CD4-positive, alpha-beta memory T cell (primary cell): ENCODE results near the gene GIT2. TPM values are rescaled to one million over a fixed set of nuclear protein-coding genes. Genes with fewer than 3 reads are reported as not detected.

Source experiments
- CTCF ChIA-PET: fragments of 350-600 bp; sonication (Branson Sonifier 250); formaldehyde crosslinking; loops from one replicate; lab custom pipeline; 2021; ENCODE audit warnings: inconsistent platforms; ENCODE audit not compliant: partially characterized antibody; lab: Charles Lee
- POLR2A ChIA-PET: fragments of 350-600 bp; sonication (Branson Sonifier 250); formaldehyde crosslinking; loops from one replicate; lab custom pipeline; 2021; ENCODE audit not compliant: partially characterized antibody; lab: Charles Lee
- DNase-seq, 5 donors: peaks; one replicate each; pipeline versions ENCODE4 v3.0.0 to v3.0.0-alpha.2; 2020 to 2022; ENCODE audit warnings: mixed read lengths in 1 of 5
- H3K27ac ChIP-seq: one replicate; pipeline ENCODE4 v1.7.0; 2013; ENCODE audit warnings: low read depth, low read length
- H3K27me3 ChIP-seq: 2 replicates; pipeline ENCODE4 v1.7.0; 2013; ENCODE audit warnings: mild to moderate bottlenecking, low read length, moderate library complexity; ENCODE audit not compliant: insufficient read depth
- H3K36me3 ChIP-seq: 2 replicates; pipeline ENCODE4 v1.7.0; 2013; ENCODE audit warnings: mild to moderate bottlenecking, low read length, moderate library complexity; ENCODE audit not compliant: insufficient read depth
- H3K4me1 ChIP-seq: 2 replicates; pipeline ENCODE4 v1.7.0; 2013; ENCODE audit warnings: mild to moderate bottlenecking, low read length, moderate library complexity; ENCODE audit not compliant: insufficient read depth
- H3K4me3 ChIP-seq, 2 donors: one replicate each; pipeline ENCODE4 v1.7.0; 2013; ENCODE audit warnings: low read length in 2 of 2, mild to moderate bottlenecking in 1 of 2
- H3K9me3 ChIP-seq, 2 donors: one replicate each; pipeline ENCODE4 v1.7.0; 2013; ENCODE audit warnings: low read length in 2 of 2, control low read depth in 1 of 2; ENCODE audit not compliant: control insufficient read depth in 1 of 2
- H3K27ac Mint-ChIP-seq, 7 donors: one replicate each; pipeline ENCODE4 v1.8.0; 2020 to 2021; ENCODE audit warnings: mixed read lengths in 7 of 7, mild to moderate bottlenecking in 6 of 7, inconsistent platforms in 3 of 7, moderate library complexity in 3 of 7
- H3K27me3 Mint-ChIP-seq, 2 donors: one replicate each; pipeline ENCODE4 v1.8.0; 2020 to 2021; ENCODE audit warnings: mixed read lengths in 2 of 2
- H3K36me3 Mint-ChIP-seq, 2 donors: one replicate each; pipeline ENCODE4 v1.8.0; 2020 to 2021; ENCODE audit warnings: mixed read lengths in 2 of 2, inconsistent platforms in 1 of 2, mild to moderate bottlenecking in 1 of 2
- H3K4me1 Mint-ChIP-seq, 4 donors: one replicate each; pipeline ENCODE4 v1.8.0; 2020 to 2021; ENCODE audit warnings: mixed read lengths in 4 of 4, mild to moderate bottlenecking in 1 of 4
- H3K4me3 Mint-ChIP-seq, 8 donors: one replicate each; pipeline ENCODE4 v1.8.0; 2020 to 2021; ENCODE audit warnings: mixed read lengths in 8 of 8, mild to moderate bottlenecking in 7 of 8, moderate library complexity in 6 of 8, inconsistent platforms in 3 of 8
- H3K9me3 Mint-ChIP-seq, 8 donors: one replicate each; pipeline ENCODE4 v1.8.0; 2020 to 2021; ENCODE audit warnings: mixed read lengths in 8 of 8, mild to moderate bottlenecking in 5 of 8, inconsistent platforms in 3 of 8, moderate library complexity in 1 of 8
- intact Hi-C: fragments of 100-400 bp; cut with micrococcal nuclease; formaldehyde crosslinking; loops from one replicate; pipeline ENCODE4 v1.15.1; 2023
- polyA plus RNA-seq, 2 donors: library from polyadenylated mRNA; unstranded; fragments of 300-500 nt; fragmentation: Illumina TruSeq; gene quantifications; one replicate each; pipeline ENCODE4 v1.2.3, GENCODE V29; 2021
- total RNA-seq, 2 experiments: library from RNA; stranded (reverse); gene quantifications; one replicate each; pipeline ENCODE4 v1.2.3, GENCODE V29; 2021

The GIT2 gene
- total and polyA plus RNA-seq, 4 experiments from 2014 or later: 83.1 to 149 (median 118) TPM

DNA sequence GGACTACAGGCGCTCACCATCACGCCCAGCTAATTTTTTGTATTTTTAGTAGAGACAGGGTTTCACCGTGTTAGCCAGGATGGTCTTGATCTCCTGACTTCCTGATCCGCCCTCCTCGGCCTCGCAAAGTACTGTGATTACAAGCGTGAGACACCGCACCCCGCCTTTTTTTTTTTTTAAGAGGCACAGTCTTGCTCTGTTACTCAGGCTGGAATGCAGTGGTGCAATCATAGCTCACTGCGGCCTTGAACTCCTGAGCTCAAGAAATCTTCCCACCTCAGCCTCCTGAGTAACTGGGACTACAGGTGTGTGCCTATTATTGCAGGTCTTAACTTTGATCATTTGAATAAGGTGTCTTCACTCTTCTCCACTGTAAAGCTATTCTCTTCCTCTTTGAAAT lies 110.6 kb downstream of the GIT2 start:
- CTCF ChIA-PET: interaction anchor here (0.7 to 6.2 kb wide), 5 partner anchors 13 to 81 kb away, joined by 3 to 29 read pairs (median 4); no protein-coding TSS in a partner anchor

DNA sequence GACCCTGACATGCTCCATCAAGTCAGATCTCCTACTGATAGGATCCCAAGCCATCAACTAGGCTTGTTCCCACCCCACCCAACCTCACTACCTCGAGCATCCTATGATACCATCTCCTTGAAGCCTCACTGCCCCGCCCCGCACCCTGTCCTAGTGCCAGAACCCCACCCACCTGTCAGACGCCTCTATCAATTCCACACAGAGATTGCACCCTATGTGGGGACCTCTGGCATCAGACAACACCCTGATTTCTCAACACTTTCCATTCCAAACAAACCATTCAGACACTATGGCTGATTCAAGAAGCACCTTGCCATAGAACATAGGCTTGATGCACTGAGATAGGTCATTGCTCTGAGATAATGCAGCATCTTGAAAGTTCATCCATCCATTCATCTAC lies 112.7 kb downstream of the GIT2 start:
- CTCF ChIA-PET: interaction anchor here (6.2 kb wide), 1 partner anchor 79 kb away, joined by 29 read pairs; no protein-coding TSS in a partner anchor
- Mint-ChIP-seq H3K4me1 (peaks cover 30 to 39% (median 35%) of the 10 kb centered on the region in 4 donors), H3K4me3 (no peak overlapping the region), H3K27ac (peak overlapping the region in 2 of 7 donors; percentile 15 to 34), H3K27me3 (peaks cover 0 to 2% of the 10 kb centered on the region in 2 donors), H3K36me3 (peaks cover 0 to 4% of the 10 kb centered on the region in 2 donors), H3K9me3 (peaks cover 0 to 2% (median 0%) of the 10 kb centered on the region in 8 donors)
- Histone ChIP-seq H3K4me3 (no peak overlapping the region), H3K4me1 (peaks cover 34% of the 10 kb centered on the region), H3K27me3 (no peaks in the 10 kb centered on the region), H3K36me3 (no peaks in the 10 kb centered on the region), H3K27ac (no peak overlapping the region), H3K9me3 (no peaks in the 10 kb centered on the region)
- intact Hi-C loops: loop anchor here (5.0 kb wide), 1 partner anchor 114 kb away; the partner anchor contains the start of genes ANKRD13A and GIT2
- POLR2A ChIA-PET: no interaction called here
- no peak for DNase-seq

More for the DNA sequence above, 110.6 kb downstream of the GIT2 start:
- POLR2A ChIA-PET: interaction anchor here (4.2 kb wide), 1 partner anchor 14 kb away, joined by 55 read pairs; the partner anchor contains the start of gene TCHP
- Histone ChIP-seq H3K4me3 (no peak overlapping the region), H3K9me3 (no peaks in the 10 kb centered on the region), H3K27me3 (no peaks in the 10 kb centered on the region), H3K4me1 (peaks cover 34% of the 10 kb centered on the region), H3K36me3 (no peaks in the 10 kb centered on the region), H3K27ac (no peak overlapping the region)
- intact Hi-C loops: no loop called here
- Mint-ChIP-seq H3K4me3 (no peak overlapping the region), H3K4me1 (peaks cover 25 to 38% (median 31%) of the 10 kb centered on the region in 4 donors), H3K9me3 (peaks cover 0 to 2% (median 0%) of the 10 kb centered on the region in 8 donors), H3K27me3 (peaks cover 0 to 2% of the 10 kb centered on the region in 2 donors), H3K27ac (no peak overlapping the region), H3K36me3 (no peaks in the 10 kb centered on the region)
- no peak for DNase-seq

DNA sequence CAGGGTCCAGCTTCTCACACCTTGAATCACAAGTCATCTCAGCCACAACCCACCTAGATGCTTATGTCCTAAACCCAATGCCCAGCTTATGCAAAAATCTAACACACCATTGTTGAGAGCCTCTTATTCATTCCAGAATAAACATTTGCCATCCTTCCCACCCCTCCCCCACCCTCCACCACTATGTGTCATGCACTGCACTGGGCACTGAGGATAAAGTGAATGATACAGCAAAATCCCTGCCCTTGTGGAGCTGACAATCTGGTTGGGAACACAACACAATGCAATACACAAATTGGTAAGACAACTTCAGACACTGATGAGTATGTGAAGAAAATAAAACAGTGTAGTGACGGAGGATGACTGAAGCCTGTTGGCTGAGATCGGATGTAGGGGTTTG lies 114.4 kb downstream of the GIT2 start:
- intact Hi-C loops: loop anchor here (2.0 to 5.0 kb wide), 4 partner anchors 19 to 449 kb away; partner anchors contain the start of genes ANKRD13A, ATP2A2, GIT2 and TCHP
- H3K4me3 ChIP-seq: no peak overlapping the region
- H3K36me3 ChIP-seq: no peaks in the 10 kb centered on the region
- H3K9me3 ChIP-seq: no peaks in the 10 kb centered on the region
- H3K36me3 Mint-ChIP-seq: peaks cover 0 to 4% of the 10 kb centered on the region in 2 donors
- peaks cover 24 to 43% (median 34%) of the 10 kb centered on the region in 4 donors for H3K4me1 Mint-ChIP-seq
- H3K27me3 ChIP-seq: no peaks in the 10 kb centered on the region
- H3K9me3 Mint-ChIP-seq: peaks cover 0 to 2% (median 0%) of the 10 kb centered on the region in 8 donors
- peak overlapping the region in 3 of 7 donors; percentile 93 to 98 (median 97) for H3K27ac Mint-ChIP-seq
- H3K27me3 Mint-ChIP-seq: peaks cover 0 to 2% of the 10 kb centered on the region in 2 donors
- H3K4me1 ChIP-seq: peaks cover 30% of the 10 kb centered on the region
- H3K27ac ChIP-seq: no peak overlapping the region
- CTCF ChIA-PET: interaction anchor here (0.9 to 6.2 kb wide), 5 partner anchors 11 to 77 kb away, joined by 3 to 29 read pairs (median 10); no protein-coding TSS in a partner anchor
- H3K4me3 Mint-ChIP-seq: peak overlapping the region in 6 of 8 donors; percentile 10 to 88 (median 50)
- POLR2A ChIA-PET: interaction anchor here (2.9 kb wide), 1 partner anchor 19 kb away, joined by 16 read pairs; the partner anchor contains the start of gene TCHP
- no peak for DNase-seq

DNA sequence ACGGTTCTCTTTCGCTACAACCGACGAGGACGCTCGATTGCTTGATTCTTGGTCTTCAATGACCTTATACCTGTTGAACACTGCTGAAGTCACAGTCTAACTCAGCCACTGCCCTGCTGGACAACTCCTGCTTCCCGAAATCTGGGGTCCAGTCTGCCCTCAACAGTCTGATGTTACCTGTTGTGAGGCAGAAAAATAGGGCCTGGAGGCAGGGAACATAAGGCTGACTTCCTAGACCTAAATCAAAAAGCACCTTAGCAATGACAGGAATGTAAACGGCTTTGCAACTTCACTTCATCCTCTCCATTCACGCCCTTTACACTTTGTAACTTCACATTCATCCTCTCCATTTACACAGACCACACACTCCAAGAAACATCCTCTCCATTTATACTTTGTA lies 115.2 kb downstream of the GIT2 start:
- Mint-ChIP-seq H3K27me3 (peaks cover 0 to 2% of the 10 kb centered on the region in 2 donors), H3K4me1 (peaks cover 25 to 50% (median 38%) of the 10 kb centered on the region in 4 donors), H3K9me3 (peaks cover 0 to 2% (median 0%) of the 10 kb centered on the region in 8 donors), H3K27ac (peak overlapping the region; percentile 78 to 98 (median 93)), H3K36me3 (peaks cover 0 to 4% of the 10 kb centered on the region in 2 donors), H3K4me3 (peak overlapping the region; percentile 84 to 98 (median 89))
- Histone ChIP-seq H3K9me3 (no peaks in the 10 kb centered on the region), H3K36me3 (no peaks in the 10 kb centered on the region), H3K27me3 (no peaks in the 10 kb centered on the region), H3K27ac (peak overlapping the region; percentile 67), H3K4me1 (peaks cover 35% of the 10 kb centered on the region), H3K4me3 (peak overlapping the region; percentile 36 to 55)
- ChIA-PET POLR2A (interaction anchor here (0.8 to 2.9 kb wide), 3 partner anchors 8 to 76 kb away, joined by 3 to 16 read pairs (median 4); partner anchors contain the start of gene TCHP), CTCF (interaction anchor here (0.7 to 6.2 kb wide), 5 partner anchors 28 to 85 kb away, joined by 3 to 29 read pairs (median 10); no protein-coding TSS in a partner anchor)
- no peak for DNase-seq
- intact Hi-C loops: loop anchor here (1.0 to 5.0 kb wide), 8 partner anchors 20 to 448 kb away; partner anchors contain the start of genes ANKRD13A, ATP2A2, FAM222A and GIT2

DNA sequence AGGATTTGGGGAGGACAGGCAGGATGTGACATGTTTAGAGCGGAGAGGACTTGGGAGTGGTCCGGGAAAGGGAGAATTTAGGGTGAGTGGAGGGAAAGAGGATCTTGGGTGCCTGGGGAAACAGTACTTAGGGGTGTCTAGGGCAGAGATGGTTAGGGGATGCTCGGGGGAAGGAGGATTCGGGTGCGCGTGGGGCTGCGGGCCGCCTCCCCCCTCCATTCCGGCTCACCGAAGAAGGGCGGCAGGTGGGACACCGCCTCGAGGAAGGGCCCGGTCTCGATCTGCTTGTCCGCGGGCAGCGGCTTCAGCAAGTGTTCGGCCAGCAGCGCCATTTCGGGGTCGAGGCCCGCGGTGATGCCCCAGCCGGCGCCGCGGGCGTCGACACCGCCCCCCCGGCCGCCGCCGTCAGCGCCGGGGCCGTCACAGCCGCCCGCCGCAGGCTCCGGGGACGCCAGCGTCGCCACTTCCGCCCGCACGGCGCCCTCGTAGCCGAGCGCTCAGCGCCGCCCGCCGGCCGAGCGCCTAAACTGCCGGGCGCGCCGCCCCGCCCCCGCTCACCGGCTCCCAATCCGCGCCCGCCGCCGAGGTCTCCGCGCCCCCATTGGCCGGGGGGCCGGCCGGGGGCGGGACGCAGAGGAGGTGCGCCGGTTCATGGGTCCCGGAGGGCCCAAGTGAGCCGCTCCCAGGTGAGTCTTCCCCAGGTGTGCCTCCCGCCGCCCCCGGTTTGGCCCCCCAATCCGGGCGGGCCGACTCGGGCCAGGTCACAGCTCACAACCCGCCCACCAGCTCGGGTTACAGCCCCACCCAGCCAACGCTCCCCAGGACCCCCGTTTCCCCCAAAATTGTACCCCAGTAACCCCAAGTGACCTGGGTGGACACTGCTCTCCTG lies 115.9 kb downstream of the GIT2 start, which contains the start of gene GLTP:
Gene GLTP, minus strand, starts transcription at position 499 of the 889 bp plus-strand sequence. Its CDS starts 167 bp downstream, at position 332.
- intact Hi-C loops: loop anchor here (1.0 to 5.0 kb wide), 8 partner anchors 21 to 447 kb away; partner anchors contain the start of genes ANKRD13A, ATP2A2, FAM222A and GIT2
- peak within 1 kb of the TSS; percentile 82 to 97 for H3K4me3 ChIP-seq
- peaks cover 0 to 2% of the 10 kb centered on the region in 2 donors for H3K27me3 Mint-ChIP-seq
- H3K4me3 Mint-ChIP-seq: peak within 1 kb of the TSS; percentile 94 to 98 (median 96)
- ChIA-PET CTCF (interaction anchor here (0.7 to 6.2 kb wide), 6 partner anchors 27 to 84 kb away, joined by 3 to 29 read pairs (median 11); no protein-coding TSS in a partner anchor), POLR2A (interaction anchor here (0.6 to 2.9 kb wide), 5 partner anchors 7 to 75 kb away, joined by 3 to 16 read pairs (median 4); partner anchors contain the start of gene TCHP)
- H3K36me3 ChIP-seq: no peaks in the 10 kb centered on the region
- peaks cover 0 to 2% (median 0%) of the 10 kb centered on the region in 8 donors for H3K9me3 Mint-ChIP-seq
- H3K36me3 Mint-ChIP-seq: peaks cover 0 to 6% of the 10 kb centered on the region in 2 donors
- H3K27me3 ChIP-seq: no peaks in the 10 kb centered on the region
- peaks cover 30 to 56% (median 44%) of the 10 kb centered on the region in 4 donors for H3K4me1 Mint-ChIP-seq
- peaks cover 42% of the 10 kb centered on the region for H3K4me1 ChIP-seq
- H3K27ac Mint-ChIP-seq: peak within 1 kb of the TSS; percentile 92 to 99 (median 98)
- H3K27ac ChIP-seq: peak within 1 kb of the TSS; percentile 96
- DNase-seq: peak; percentile 83 to 95 (median 93)
- no peaks in the 10 kb centered on the region for H3K9me3 ChIP-seq
